HepG2 (cell line): ENCODE measurements around the gene ACTN3. TPM values are rescaled to one million over a fixed set of nuclear protein-coding genes. Genes with fewer than 3 reads are reported as not detected.
A peak's percentile ranks its signal among the peaks of the same experiment; 100 is the strongest.

Source experiments
- ATAC-seq: fragments of 200-7000 bp; cut with Tn5 transposase; 3 replicates; pipeline ENCODE4 v1.9.1; 2020; ENCODE audit warnings: mild to moderate bottlenecking, moderate library complexity
- BruUV-seq: library from RNA; stranded (reverse); fragments of 400-500 nt; replicated peaks from 2 replicates; lab custom pipeline; 2021; lab: Mats Ljungman, UMichigan
- CTCF ChIA-PET: fragments of 300-600 bp; formaldehyde crosslinking; extraction: SDS; loops from one replicate; lab custom pipeline; 2021; ENCODE audit warnings: low total read pairs, inconsistent platforms, low intra/inter-chr PET ratio; lab: Yijun Ruan, JAX
- POLR2A ChIA-PET: fragments of 350-600 bp; sonication (Branson Sonifier 250); formaldehyde crosslinking; loops from one replicate; lab custom pipeline; 2020; ENCODE audit warnings: antibody characterized with exemption, inconsistent platforms; lab: Yijun Ruan, JAX
- DNase-seq: peaks from one replicate; pipeline ENCODE4 v3.0.0-alpha.2; 2015; ENCODE audit warnings: low spot score
- FAIRE-seq: peaks from 3 replicates; lab custom pipeline; 2011; peaks lifted over from hg19 to GRCh38; lab: Jason Lieb, UNC
- H2AFZ ChIP-seq: one replicate; pipeline ENCODE4 v1.6.1; 2011; ENCODE audit warnings: low read length, inconsistent platforms
- H3K27ac ChIP-seq: fragments of 300-600 bp; 3 replicates; pipeline ENCODE4 v1.8.0; 2011; ENCODE audit warnings: mixed run types, mild to moderate bottlenecking, mixed read lengths, low read length, inconsistent platforms; ENCODE audit not compliant: insufficient read depth; ENCODE audit errors: extremely low read length
- H3K27me3 ChIP-seq, 2 experiments: fragments of 200-600 bp in 1 of 2; 2 replicates in 1 of 2; 3 replicates in 1 of 2; pipeline versions ENCODE4 v1.6.0 to v1.8.0; 2011; ENCODE audit warnings: low read length in 2 of 2, mild to moderate bottlenecking in 2 of 2, moderate library complexity in 2 of 2, inconsistent platforms in 1 of 2; ENCODE audit not compliant: insufficient read depth in 2 of 2, control insufficient read depth in 1 of 2
- H3K36me3 ChIP-seq, 2 experiments: fragments of 200-600 bp in 1 of 2; replicated peaks in 1 of 2; 2 replicates in 1 of 2; 3 replicates in 1 of 2; pipeline versions ENCODE4 v1.5.1 to v1.8.0; 2011; ENCODE audit warnings: low read length in 2 of 2, inconsistent platforms in 1 of 2; ENCODE audit not compliant: insufficient read depth in 2 of 2, control insufficient read depth in 1 of 2
- H3K4me1 ChIP-seq: 2 replicates; pipeline ENCODE4 v1.5.1; 2012; ENCODE audit warnings: low read length, inconsistent platforms; ENCODE audit not compliant: insufficient read depth
- H3K4me2 ChIP-seq: 2 replicates; pipeline ENCODE4 v1.6.0; 2011; ENCODE audit warnings: low read depth, low read length, inconsistent platforms
- H3K4me3 ChIP-seq, 3 experiments: fragments of 200-600 bp in 1 of 3; sonication (generic), shearing (Covaris generic) in 1 of 3; replicated peaks in 1 of 3; 2 replicates each; pipeline ENCODE4 v1.5.1; 2011 to 2016; ENCODE audit warnings: low read length in 3 of 3, inconsistent platforms in 2 of 3, low read depth in 2 of 3, mild to moderate bottlenecking in 2 of 3, control low read depth in 1 of 3, mixed read lengths in 1 of 3; ENCODE audit not compliant: insufficient read depth in 1 of 3
- H3K79me2 ChIP-seq: one replicate; pipeline ENCODE4 v1.6.1; 2011; ENCODE audit warnings: low read length, inconsistent platforms; ENCODE audit not compliant: insufficient read depth
- H3K9ac ChIP-seq: 2 replicates; pipeline ENCODE4 v1.6.0; 2011; ENCODE audit warnings: mild to moderate bottlenecking, low read depth, low read length, inconsistent platforms; ENCODE audit not compliant: insufficient read depth
- H3K9me3 ChIP-seq: 2 replicates; pipeline ENCODE4 v1.5.1; 2012; ENCODE audit warnings: mild to moderate bottlenecking, low read length
- H4K20me1 ChIP-seq: 2 replicates; pipeline ENCODE4 v1.6.0; 2011; ENCODE audit warnings: inconsistent platforms, mild to moderate bottlenecking, low read length, moderate library complexity; ENCODE audit not compliant: insufficient read depth
- ATF5 ChIP-seq: sonication (generic); formaldehyde crosslinking; IDR thresholded peaks from 2 replicates; pipeline ENCODE4 v1.4.0; 2020; ENCODE audit warnings: mild to moderate bottlenecking, low read depth, missing genetic modification reagents
- CAMTA2 ChIP-seq: sonication (generic); formaldehyde crosslinking; IDR thresholded peaks from 2 replicates; pipeline ENCODE4 v1.4.0; 2020; ENCODE audit warnings: mild to moderate bottlenecking, missing genetic modification reagents, borderline replicate concordance
- HDAC1 ChIP-seq: sonication (generic); formaldehyde crosslinking; IDR thresholded peaks from 2 replicates; pipeline ENCODE4 v1.5.1; 2020; ENCODE audit warnings: mild to moderate bottlenecking, missing genetic modification reagents
- ZNF468 ChIP-seq: sonication (generic); formaldehyde crosslinking; IDR thresholded peaks from 2 replicates; pipeline ENCODE4 v1.8.0; 2022; ENCODE audit warnings: mild to moderate bottlenecking, moderate library complexity, missing genetic modification reagents
- ZNF629 ChIP-seq: sonication (generic); formaldehyde crosslinking; conservative IDR thresholded peaks from 2 replicates; pipeline ENCODE4 v1.5.0; 2020; ENCODE audit warnings: missing genetic modification reagents
- WGBS: methylation state at CpG from one replicate; pipeline ENCODE4 v1.1.6; 2017; ENCODE audit warnings: low lambda C conversion rate; 5-methylcytosine and 5-hydroxymethylcytosine counted together
- in situ Hi-C: cut with HindIII; loops from 2 replicates; pipeline ENCODE4 v1.10.0; 2017; ENCODE audit warnings: low pct_unique_long_range_greater_than_20kb; ENCODE audit not compliant: extremely low pct_ligation_motif_present
- intact Hi-C: fragments of 100-400 bp; cut with micrococcal nuclease; formaldehyde crosslinking; loops from one replicate; pipeline ENCODE4 v1.10.0; 2022; ENCODE audit not compliant: unreplicated experiment
- polyA plus RNA-seq, 8 experiments: library from polyadenylated mRNA; depleted of rRNA in 3 of 8; stranded (reverse) in 7 of 8; unstranded in 1 of 8; fragments of >200 nt; fragmentation: Illumina TruSeq in 4 of 8; extraction: Trizol in 4 of 8; gene quantifications; 2 replicates each; pipeline versions ENCODE4 v1.2.1 to v1.2.3, GENCODE V29; 2011 to 2016; ENCODE audit warnings: low read depth in 4 of 8, missing spikeins in 1 of 8, mixed read lengths in 1 of 8; ENCODE audit not compliant: insufficient read depth in 1 of 8
- total RNA-seq, 5 experiments: library from RNA; depleted of rRNA; stranded (reverse); fragments of >200 nt; fragmentation: Illumina TruSeq; extraction: Trizol; gene quantifications; 2 replicates each; pipeline ENCODE4 v1.2.3, GENCODE V29; 2016; ENCODE audit warnings: low read depth in 1 of 5
- TF ChIP-seq, protein P1 (sequence below): sonication (generic); formaldehyde crosslinking; IDR thresholded peaks from 2 replicates; pipeline ENCODE4 v1.4.0; 2020; ENCODE audit warnings: missing genetic modification reagents

The ACTN3 gene
- total and polyA plus RNA-seq, 2 of the 13 experiments (the other 11 are each of a cell fraction or from before 2014, with no cell fraction given), result 0.04 to 0.09 TPM

GRCh38 chr11:66593650-66594049 is 46.9 kb downstream of the ACTN3 start:
- H3K4me3 ChIP-seq, result peak overlapping the region; percentile 71 to 94 (median 76)
- ChIA-PET POLR2A (interaction anchor here (1.3 to 5.1 kb wide), 6 partner anchors 9 to 84 kb away, joined by 4 to 45 read pairs (median 16); partner anchors contain the start of genes RBM14, RBM4 and RBM4B), CTCF (interaction anchor here (1.8 kb wide), 1 partner anchor 15 kb away, joined by 6 read pairs; no protein-coding TSS in a partner anchor)
- DNase-seq (no peak), FAIRE-seq (no peak), ATAC-seq (no peak)
- H3K27me3 ChIP-seq, result no peaks in the 10 kb centered on the region; a peak in 1 of 5 replicates
- H3K36me3 ChIP-seq, result no peaks in the 10 kb centered on the region
- peak overlapping the region; percentile 85 for H3K9ac ChIP-seq
- H3K4me1 ChIP-seq, result peaks cover 72% of the 10 kb centered on the region
- BruUV-seq, result TSS peak; percentile 76
- in situ Hi-C loops, result no loop called here
- no peak overlapping the region for H2AFZ ChIP-seq
- TF ChIP-seq, protein P1, sequence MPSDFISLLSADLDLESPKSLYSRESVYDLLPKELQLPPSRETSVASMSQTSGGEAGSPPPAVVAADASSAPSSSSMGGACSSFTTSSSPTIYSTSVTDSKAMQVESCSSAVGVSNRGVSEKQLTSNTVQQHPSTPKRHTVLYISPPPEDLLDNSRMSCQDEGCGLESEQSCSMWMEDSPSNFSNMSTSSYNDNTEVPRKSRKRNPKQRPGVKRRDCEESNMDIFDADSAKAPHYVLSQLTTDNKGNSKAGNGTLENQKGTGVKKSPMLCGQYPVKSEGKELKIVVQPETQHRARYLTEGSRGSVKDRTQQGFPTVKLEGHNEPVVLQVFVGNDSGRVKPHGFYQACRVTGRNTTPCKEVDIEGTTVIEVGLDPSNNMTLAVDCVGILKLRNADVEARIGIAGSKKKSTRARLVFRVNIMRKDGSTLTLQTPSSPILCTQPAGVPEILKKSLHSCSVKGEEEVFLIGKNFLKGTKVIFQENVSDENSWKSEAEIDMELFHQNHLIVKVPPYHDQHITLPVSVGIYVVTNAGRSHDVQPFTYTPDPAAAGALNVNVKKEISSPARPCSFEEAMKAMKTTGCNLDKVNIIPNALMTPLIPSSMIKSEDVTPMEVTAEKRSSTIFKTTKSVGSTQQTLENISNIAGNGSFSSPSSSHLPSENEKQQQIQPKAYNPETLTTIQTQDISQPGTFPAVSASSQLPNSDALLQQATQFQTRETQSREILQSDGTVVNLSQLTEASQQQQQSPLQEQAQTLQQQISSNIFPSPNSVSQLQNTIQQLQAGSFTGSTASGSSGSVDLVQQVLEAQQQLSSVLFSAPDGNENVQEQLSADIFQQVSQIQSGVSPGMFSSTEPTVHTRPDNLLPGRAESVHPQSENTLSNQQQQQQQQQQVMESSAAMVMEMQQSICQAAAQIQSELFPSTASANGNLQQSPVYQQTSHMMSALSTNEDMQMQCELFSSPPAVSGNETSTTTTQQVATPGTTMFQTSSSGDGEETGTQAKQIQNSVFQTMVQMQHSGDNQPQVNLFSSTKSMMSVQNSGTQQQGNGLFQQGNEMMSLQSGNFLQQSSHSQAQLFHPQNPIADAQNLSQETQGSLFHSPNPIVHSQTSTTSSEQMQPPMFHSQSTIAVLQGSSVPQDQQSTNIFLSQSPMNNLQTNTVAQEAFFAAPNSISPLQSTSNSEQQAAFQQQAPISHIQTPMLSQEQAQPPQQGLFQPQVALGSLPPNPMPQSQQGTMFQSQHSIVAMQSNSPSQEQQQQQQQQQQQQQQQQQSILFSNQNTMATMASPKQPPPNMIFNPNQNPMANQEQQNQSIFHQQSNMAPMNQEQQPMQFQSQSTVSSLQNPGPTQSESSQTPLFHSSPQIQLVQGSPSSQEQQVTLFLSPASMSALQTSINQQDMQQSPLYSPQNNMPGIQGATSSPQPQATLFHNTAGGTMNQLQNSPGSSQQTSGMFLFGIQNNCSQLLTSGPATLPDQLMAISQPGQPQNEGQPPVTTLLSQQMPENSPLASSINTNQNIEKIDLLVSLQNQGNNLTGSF, result no peak
- TF ChIP-seq CAMTA2, result 0 out of 2 replicates have a peak, but pooled peaks have one; percentile 18
- peak; percentile 76 for TF ChIP-seq ZNF629 (CRISPR knock-in tag)
- TF ChIP-seq ATF5 (CRISPR knock-in tag), result no peak
- TF ChIP-seq HDAC1 (CRISPR knock-in tag), result 0 out of 2 replicates have a peak, but pooled peaks have one; percentile 19
- 0 out of 2 replicates have a peak, but pooled peaks have one; percentile 59 for TF ChIP-seq ZNF468 (CRISPR knock-in tag)
- WGBS, result 28% methylated on average over 3 of the region's 7 CpGs
- H3K27ac ChIP-seq, result peak overlapping the region; percentile 78
- peak overlapping the region; percentile 100 for H3K4me2 ChIP-seq
- no peaks in the 10 kb centered on the region for H4K20me1 ChIP-seq
- no peaks in the 10 kb centered on the region for H3K9me3 ChIP-seq
- intact Hi-C loops, result loop anchor here (2.0 to 5.0 kb wide), 3 partner anchors 23 to 84 kb away; partner anchors contain the start of genes RBM14, RBM4 and RBM4B
- peaks cover 12% of the 10 kb centered on the region for H3K79me2 ChIP-seq
